Measurements from ENCODE around the gene SLAIN2.
"Not testable (repeated sequence)": the region's sequence is repeated elsewhere in the genome, so short reads cannot be mapped to it uniquely, and the experiment has no call there.

DNA sequence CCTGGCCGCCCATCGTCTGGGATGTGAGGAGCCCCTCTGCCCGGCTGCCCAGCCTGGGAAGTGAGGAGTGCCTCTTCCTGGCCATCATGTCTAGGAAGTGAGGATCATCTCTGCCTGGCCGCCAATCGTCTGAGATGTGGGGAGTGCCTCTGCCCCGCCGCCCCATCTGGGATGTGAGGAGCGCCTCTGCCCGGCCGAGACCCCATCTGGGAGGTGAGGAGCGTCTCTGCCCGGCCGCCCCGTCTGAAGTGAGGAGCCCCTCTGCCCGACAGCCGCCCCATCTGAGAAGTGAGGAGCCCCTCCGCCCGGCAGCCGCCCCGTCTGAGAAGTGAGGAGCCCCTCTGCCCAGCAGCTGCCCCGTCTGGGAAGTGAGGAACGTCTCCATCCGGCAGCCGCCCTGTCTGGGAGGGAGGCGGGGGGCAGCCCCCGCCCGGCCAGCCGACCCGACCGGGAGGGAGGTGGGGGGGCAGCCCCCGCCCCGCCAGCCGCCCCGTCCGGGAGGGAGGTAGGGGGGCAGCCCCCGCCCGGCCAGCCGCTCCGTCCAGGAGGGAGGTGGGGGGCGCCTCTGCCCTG is 49.0 kb upstream of the SLAIN2 start:
- not testable (repeated sequence) for TF ChIP-seq POLR2AphosphoS5 (IDR thresholded peaks at IDR 0.05; ENCODE audit: low read depth, low read length); POLR2A (IDR thresholded peaks at IDR 0.05; ENCODE audit: low read depth, low read length); TAF1 (IDR thresholded peaks at IDR 0.05; ENCODE audit: borderline replicate concordance, low read depth, low read length)

Data from GM12892 (cell line).